Erythroblast (primary cell): Measurements from ENCODE around the gene RPS15.

ENCODE experiments used
- GATA1 ChIP-seq: IDR thresholded peaks from 2 replicates; pipeline ENCODE4 v1.6.1; 2011; ENCODE audit warnings: low read depth, mild to moderate bottlenecking, control low read depth, low read length, moderate library complexity
- POLR2A ChIP-seq: IDR thresholded peaks from 2 replicates; pipeline ENCODE4 v1.6.1; 2011; ENCODE audit warnings: mild to moderate bottlenecking, low read length

- TF ChIP-seq POLR2A (no peak), GATA1 (no peak)
These were observed 17.6 kb upstream of the RPS15 start for GRCh38 chr19:1420590-1420989.
